ENCODE measurements around the gene TEC.

DNA sequence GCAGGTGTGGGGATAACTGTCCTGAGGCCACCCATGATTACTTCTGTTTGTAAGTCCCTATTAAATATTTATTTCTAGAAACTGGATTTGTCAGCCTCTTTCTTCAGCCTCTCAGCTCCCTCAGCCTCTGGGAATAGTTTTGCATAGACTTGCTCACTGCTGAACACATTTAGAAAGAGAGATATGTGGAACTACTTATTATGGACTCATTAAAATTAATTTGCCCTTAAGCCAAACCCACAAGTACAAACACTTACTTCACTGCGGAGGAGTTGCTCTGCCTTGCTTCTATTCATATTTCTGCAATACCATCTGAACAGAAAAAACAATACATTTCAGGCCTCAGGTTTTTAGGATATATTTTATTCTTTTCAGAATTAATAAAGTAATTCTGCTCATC lies 113.2 kb downstream of the TEC start:
- TF ChIP-seq, protein P1, sequence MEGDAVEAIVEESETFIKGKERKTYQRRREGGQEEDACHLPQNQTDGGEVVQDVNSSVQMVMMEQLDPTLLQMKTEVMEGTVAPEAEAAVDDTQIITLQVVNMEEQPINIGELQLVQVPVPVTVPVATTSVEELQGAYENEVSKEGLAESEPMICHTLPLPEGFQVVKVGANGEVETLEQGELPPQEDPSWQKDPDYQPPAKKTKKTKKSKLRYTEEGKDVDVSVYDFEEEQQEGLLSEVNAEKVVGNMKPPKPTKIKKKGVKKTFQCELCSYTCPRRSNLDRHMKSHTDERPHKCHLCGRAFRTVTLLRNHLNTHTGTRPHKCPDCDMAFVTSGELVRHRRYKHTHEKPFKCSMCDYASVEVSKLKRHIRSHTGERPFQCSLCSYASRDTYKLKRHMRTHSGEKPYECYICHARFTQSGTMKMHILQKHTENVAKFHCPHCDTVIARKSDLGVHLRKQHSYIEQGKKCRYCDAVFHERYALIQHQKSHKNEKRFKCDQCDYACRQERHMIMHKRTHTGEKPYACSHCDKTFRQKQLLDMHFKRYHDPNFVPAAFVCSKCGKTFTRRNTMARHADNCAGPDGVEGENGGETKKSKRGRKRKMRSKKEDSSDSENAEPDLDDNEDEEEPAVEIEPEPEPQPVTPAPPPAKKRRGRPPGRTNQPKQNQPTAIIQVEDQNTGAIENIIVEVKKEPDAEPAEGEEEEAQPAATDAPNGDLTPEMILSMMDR (IDR thresholded peaks at IDR 0.05), result no peak
- TF ChIP-seq EP300 (IDR thresholded peaks at IDR 0.05), result no peak
